ENCODE data around the gene LIG3.
"Not testable (repeated sequence)": the region's sequence is repeated elsewhere in the genome, so short reads cannot be mapped to it uniquely, and the experiment has no call there.

Gene LIG3

GRCh38 chr17:35000965-35001364, 20.7 kb downstream of the LIG3 start:
- DNase-seq = not testable (repeated sequence)

DNA sequence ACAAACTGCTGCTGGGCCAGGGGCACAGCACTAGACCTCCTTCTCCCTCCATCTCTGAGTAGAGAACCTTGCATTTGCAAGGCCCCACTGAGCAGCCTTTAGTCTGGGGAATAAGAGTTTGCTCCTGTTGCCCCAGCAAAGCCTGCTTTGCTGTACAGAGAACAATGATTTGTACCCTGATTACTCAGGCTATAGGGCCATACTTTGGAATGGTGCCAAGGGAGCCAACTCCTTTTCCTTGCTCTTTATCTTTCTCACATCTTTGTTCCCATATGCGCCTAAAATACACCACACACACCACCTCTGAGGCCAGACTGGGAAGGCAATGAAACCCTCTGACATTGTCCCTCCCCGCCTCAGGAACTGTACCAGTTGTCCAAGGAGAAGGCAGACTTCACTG, 21.2 kb downstream of the LIG3 start:
- DNase-seq = no peak

- no peak for DNase-seq
Measured at GRCh38 chr17:35002876-35003551, 22.7 kb downstream of the LIG3 start.

DNA sequence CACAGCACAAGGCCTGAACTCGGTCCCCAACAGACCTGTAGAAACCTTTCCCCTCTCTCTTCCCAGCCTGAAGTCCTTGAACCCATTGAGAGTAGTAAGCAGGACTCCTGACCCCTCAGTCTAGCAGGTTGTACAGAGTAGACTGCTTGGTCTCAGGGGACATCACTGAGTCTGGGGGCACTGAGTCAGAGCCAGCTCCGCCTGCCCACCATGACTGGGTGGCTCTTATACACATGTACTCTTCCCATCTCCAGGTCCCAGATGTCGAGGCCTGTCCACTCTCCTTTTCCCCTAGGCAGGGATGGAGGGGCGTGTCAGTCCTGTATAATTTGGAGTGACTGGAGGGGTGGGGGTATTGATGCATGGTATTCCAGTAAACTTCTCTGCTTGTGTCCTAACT, 23.5 kb downstream of the LIG3 start:
- DNase-seq = no peak

DNA sequence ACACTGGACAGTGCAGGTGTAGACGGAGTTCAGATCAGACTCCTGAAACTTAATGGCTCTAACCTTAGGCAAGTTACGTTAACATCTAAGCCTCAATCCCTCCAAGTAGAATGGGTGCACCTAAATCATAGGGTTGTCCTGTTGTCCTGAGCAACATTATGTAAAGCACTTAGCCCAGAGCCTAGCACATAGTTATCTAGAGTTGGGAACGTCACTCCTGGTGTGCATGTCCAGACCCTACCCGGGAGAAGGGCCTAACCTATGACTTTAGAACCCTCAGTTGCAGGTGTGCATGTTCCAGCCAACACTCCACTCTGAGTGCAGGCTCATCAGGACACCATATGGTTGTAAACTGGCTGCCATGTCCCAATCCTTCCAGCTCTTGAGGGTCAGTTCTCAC, 26.0 kb downstream of the LIG3 start:
- no peak for DNase-seq

GRCh38 chr17:35006961-35007360, 26.6 kb downstream of the LIG3 start:
- DNase-seq = no peak

DNA sequence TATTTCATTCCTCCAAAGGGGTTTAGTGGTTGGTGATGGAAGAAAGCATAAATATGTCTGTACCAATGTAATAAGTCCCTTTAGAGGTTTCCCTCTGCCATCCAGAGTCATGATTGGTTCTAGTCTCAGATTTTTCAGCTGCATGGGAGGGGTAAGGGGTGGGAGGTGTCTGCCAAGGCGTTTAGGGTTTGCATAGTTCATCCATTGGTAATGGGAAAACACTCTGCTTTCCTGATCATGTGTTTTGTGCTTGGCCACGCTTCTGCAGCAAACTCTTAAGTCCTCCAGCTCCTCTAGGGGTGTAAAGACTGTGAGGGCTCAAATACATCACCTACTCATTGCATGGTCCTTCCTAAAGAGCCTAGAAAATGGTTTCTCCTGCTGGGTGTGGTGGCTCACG, 29.8 kb downstream of the LIG3 start:
- DNase-seq = no peak

DNA sequence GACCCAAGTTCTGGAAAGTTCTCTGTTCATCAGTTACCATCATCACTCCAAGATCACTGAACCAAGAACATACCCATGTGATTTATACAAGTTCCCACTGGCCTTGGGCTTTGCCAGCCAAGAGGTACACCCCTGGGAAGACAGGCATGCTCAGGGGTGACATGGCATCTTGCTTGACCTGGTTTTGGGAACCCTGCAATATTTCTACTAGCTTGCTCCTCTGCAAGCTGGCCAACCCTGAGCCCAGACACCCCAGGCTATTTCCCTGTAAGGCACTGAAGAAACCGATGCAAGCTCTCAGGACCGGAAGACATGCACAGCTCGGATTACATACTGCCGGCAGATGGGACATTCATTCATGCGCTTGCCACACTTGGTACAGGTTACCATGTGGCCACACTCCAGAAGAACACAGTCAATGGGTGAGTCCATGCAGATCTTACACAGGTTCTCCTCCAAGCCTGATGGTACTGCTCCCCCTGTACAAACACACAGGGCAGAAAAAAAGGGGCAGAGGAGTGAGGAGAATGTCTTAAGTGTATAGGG, 31.4 kb downstream of the LIG3 start:
- DNase-seq = no peak

- no peak for DNase-seq
Measured at GRCh38 chr17:35016369-35016768, 36.1 kb downstream of the LIG3 start.

- DNase-seq = no peak
Measured at GRCh38 chr17:35017021-35017420, 36.7 kb downstream of the LIG3 start.

GRCh38 chr17:35018814-35019213, 38.5 kb downstream of the LIG3 start:
- DNase-seq = no peak

- DNase-seq = no peak
Measured at GRCh38 chr17:35019386-35020179, 39.3 kb downstream of the LIG3 start.

- DNase-seq = no peak
Measured at GRCh38 chr17:35021520-35022380, 41.4 kb downstream of the LIG3 start.

- peak; percentile 89 for DNase-seq
Measured at GRCh38 chr17:35022536-35023063, 42.3 kb downstream of the LIG3 start.

GRCh38 chr17:35023538-35023937, 43.2 kb downstream of the LIG3 start:
- DNase-seq = no peak

GRCh38 chr17:35025541-35025940, 45.2 kb downstream of the LIG3 start:
- no peak for DNase-seq

- not testable (repeated sequence) for DNase-seq
Measured at GRCh38 chr17:35028097-35028496, 47.8 kb downstream of the LIG3 start.

DNA sequence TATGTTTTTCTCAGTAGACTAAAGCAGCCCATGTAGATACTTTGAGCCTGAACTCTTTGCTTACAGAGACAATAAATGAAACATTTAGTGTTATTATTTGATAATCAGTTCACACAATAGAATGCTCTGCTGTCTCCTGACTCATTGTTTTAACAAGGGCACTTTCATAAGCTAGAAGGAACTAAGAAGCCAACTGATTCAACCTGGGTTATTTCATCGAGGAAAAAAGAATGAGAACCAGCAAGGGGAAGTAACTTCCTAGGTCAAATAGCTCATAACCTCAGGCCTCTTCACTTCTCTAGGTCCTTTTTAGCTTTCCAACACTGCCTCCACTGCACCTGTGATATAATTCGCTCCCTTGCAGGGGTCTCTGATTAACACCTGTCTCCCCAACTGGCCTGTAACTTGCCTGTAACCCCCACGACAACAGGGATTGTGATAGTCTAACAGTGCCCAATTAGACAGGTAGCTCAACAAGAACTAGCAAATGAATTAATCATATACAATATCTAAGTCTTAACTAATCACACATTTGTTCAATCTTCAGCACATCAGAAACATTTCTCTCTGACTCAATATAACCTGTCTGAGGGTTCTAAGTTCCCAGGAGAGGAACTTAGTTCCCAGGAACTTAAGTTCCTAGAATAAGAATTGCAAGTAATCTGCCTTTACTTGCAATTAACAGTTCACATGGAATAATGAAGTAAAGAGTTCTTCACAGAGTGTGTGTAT, 48.4 kb downstream of the LIG3 start:
- no peak for DNase-seq

- DNase-seq = no peak
Measured at GRCh38 chr17:35030780-35031179, 50.5 kb downstream of the LIG3 start.

DNA sequence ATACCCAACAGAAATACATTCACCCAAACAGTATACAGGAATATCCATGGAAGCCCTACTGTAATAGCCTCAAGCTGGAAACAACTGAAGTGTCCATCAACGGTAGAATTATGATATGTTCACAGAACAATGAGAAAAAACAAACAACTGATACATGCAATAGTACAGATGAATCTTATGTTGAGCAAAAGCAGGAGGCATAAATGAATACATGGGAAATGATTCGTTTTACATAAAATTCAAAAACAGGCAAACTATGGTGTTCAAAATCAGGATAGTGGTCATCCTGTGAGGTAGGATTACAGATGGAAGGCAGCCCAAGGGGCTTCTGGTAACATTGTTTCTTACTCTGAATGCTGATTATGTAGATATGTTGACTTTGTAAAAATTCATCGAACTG, 58.1 kb downstream of the LIG3 start:
- no peak for DNase-seq

GRCh38 chr17:35041390-35041789, 61.1 kb downstream of the LIG3 start:
- DNase-seq = no peak

DNA sequence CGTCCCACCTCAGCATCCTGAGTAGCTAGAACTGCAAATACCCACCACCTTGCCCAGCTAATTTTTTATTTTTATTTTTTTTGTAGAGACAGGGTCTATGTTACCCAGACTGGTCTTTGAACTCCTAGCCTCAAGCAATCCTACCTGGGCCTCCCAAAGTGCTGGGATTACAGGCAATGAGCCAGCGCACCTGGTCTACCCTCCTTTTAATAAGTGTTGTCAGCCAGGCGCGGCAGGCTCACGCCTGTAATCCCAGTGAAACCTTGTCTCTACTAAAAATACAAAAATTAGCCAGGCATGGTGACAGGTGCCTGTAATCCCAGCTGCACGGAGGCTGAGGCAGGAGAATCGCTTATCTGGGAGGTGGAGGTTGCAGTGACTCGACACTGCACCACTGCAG, 63.9 kb downstream of the LIG3 start:
- no peak for DNase-seq
